ENCODE data around the gene MUC5B.

MUC5B gene

GRCh38 chr11:1301220-1302000, 78.5 kb downstream of the MUC5B start:
- DNase-seq = no peak

- no peak for DNase-seq
These were observed 79.2 kb downstream of the MUC5B start for GRCh38 chr11:1302041-1302460.

GRCh38 chr11:1302461-1303125, 79.7 kb downstream of the MUC5B start:
- no peak for DNase-seq

GRCh38 chr11:1303126-1303821, 80.4 kb downstream of the MUC5B start:
- DNase-seq = no peak

- no peak for DNase-seq
These were observed 81.1 kb downstream of the MUC5B start for GRCh38 chr11:1303973-1304372.

- DNase-seq = no peak
These were observed 81.5 kb downstream of the MUC5B start for GRCh38 chr11:1304380-1304779.

GRCh38 chr11:1305063-1305495, 82.2 kb downstream of the MUC5B start:
- DNase-seq = no peak

GRCh38 chr11:1305501-1306056, 82.7 kb downstream of the MUC5B start:
- DNase-seq = no peak

GRCh38 chr11:1306186-1307162, 83.6 kb downstream of the MUC5B start:
- DNase-seq = no peak

GRCh38 chr11:1307163-1307870, 84.5 kb downstream of the MUC5B start:
- DNase-seq = no peak

- no peak for DNase-seq
These were observed 85.3 kb downstream of the MUC5B start for GRCh38 chr11:1307998-1308742.

- no peak for DNase-seq
These were observed 86.1 kb downstream of the MUC5B start for GRCh38 chr11:1308743-1309497.

GRCh38 chr11:1309498-1310317, 86.8 kb downstream of the MUC5B start, which contains the start of gene TOLLIP:
TOLLIP (minus strand) TSS chr11:1309632; CDS start chr11:1309498, 134 bp downstream.
- peak; percentile 93 for DNase-seq

- DNase-seq = no peak
These were observed 87.4 kb downstream of the MUC5B start for GRCh38 chr11:1310318-1310687.

GRCh38 chr11:1310772-1311468, 88.1 kb downstream of the MUC5B start:
- no peak for DNase-seq

Measured in fibroblast of skin of abdomen (primary cell).